Upper lobe of left lung (tissue), 6 donors: ENCODE data around the gene NPHP3. TPM values are rescaled to one million over a fixed set of nuclear protein-coding genes. Genes with fewer than 3 reads are reported as not detected.

ENCODE experiments used
- ATAC-seq, 2 donors: fragments of 200-7000 bp; cut with Tn5 transposase; one replicate each; pipeline ENCODE4 v1.9.1; 2022; ENCODE audit warnings: mild to moderate bottlenecking in 2 of 2, moderate library complexity in 2 of 2; ENCODE audit not compliant: low FRiP score in 2 of 2
- DNase-seq, 2 donors: peaks; one replicate each; pipeline ENCODE4 v3.0.0-alpha.2; 2019 to 2020
- H3K27ac ChIP-seq, 4 donors: fragments of 200-600 bp; sonication (generic); one replicate each; pipeline ENCODE4 v1.5.1; 2016 to 2019
- H3K27me3 ChIP-seq, 4 donors: fragments of 200-600 bp; sonication (generic); one replicate each; pipeline ENCODE4 v1.5.1; 2017 to 2019
- H3K36me3 ChIP-seq, 4 donors: fragments of 200-600 bp; sonication (generic); one replicate each; pipeline ENCODE4 v1.5.1; 2016 to 2019
- H3K4me1 ChIP-seq, 4 donors: fragments of 200-600 bp; sonication (generic); one replicate each; pipeline ENCODE4 v1.5.1; 2018 to 2019
- H3K4me3 ChIP-seq, 4 donors: fragments of 200-600 bp; sonication (generic); one replicate each; pipeline ENCODE4 v1.5.1; 2017 to 2019; ENCODE audit warnings: mild to moderate bottlenecking in 2 of 4, moderate library complexity in 1 of 4
- H3K9me3 ChIP-seq, 4 donors: fragments of 200-600 bp; sonication (generic); one replicate each; pipeline ENCODE4 v1.5.1; 2018 to 2019
- CTCF ChIP-seq, 6 experiments: fragments of 450-650 bp in 4 of 6; fragments of 200-600 bp in 2 of 6; sonication (generic) in 2 of 6; IDR thresholded peaks; one replicate each; pipeline ENCODE4 v1.5.1; 2016 to 2019; ENCODE audit warnings: antibody characterized with exemption in 6 of 6
- EP300 ChIP-seq, 4 donors: sonication (generic); formaldehyde crosslinking; IDR thresholded peaks; one replicate each; pipeline ENCODE4 v1.5.1; 2017; ENCODE audit warnings: antibody characterized with exemption in 4 of 4, control low read depth in 2 of 4
- POLR2A ChIP-seq, 4 donors: fragments of 450-650 bp; IDR thresholded peaks; one replicate each; pipeline ENCODE4 v1.5.1; 2016 to 2017; ENCODE audit warnings: antibody characterized with exemption in 4 of 4, mild to moderate bottlenecking in 2 of 4
- POLR2AphosphoS5 ChIP-seq, 2 donors: sonication (generic); formaldehyde crosslinking; IDR thresholded peaks; one replicate each; pipeline ENCODE4 v1.5.1; 2017; ENCODE audit warnings: antibody characterized with exemption in 2 of 2
- WGBS, 2 donors: methylation state at CpG; one replicate each; pipeline ENCODE4 v1.1.5; 2017 to 2018; 5-methylcytosine and 5-hydroxymethylcytosine counted together
- total RNA-seq, 6 donors: library from RNA; depleted of rRNA in 4 of 6; stranded (reverse); fragments of >200 nt in 4 of 6; gene quantifications; one replicate each; pipeline versions ENCODE4 v1.1.0 to v1.2.1, GENCODE V29; 2016 to 2021
- donor health status: DM: no; HTN: no; CAD: no; lungs with moderate emphysema.
- donor health status: DM: no; HTN: yes; CAD: no; lungs with severe emphysema.

Gene NPHP3
- total RNA-seq, 6 donors from 2014 or later = 21.1 to 78.6 (median 30.7) TPM

- ATAC-seq (no peak), DNase-seq (no peak)
- Histone ChIP-seq H3K4me1 (peaks cover 23 to 34% (median 27%) of the 10 kb centered on the region in 4 donors), H3K4me3 (peak overlapping the region; percentile 74 to 94 (median 78)), H3K36me3 (no peaks in the 10 kb centered on the region), H3K9me3 (no peaks in the 10 kb centered on the region), H3K27ac (peak overlapping the region; percentile 91 to 97 (median 96)), H3K27me3 (no peaks in the 10 kb centered on the region)
- 11 to 18% methylated on average over 8 of the region's 8 CpGs for WGBS, 2 donors
- TF ChIP-seq POLR2AphosphoS5 (IDR thresholded peaks at IDR 0.05) = no peak
- no peak for TF ChIP-seq CTCF (IDR thresholded peaks at IDR 0.05)
- no peak for TF ChIP-seq EP300 (IDR thresholded peaks at IDR 0.05)
- TF ChIP-seq POLR2A (IDR thresholded peaks at IDR 0.05) = no peak
Measured at GRCh38 chr3:132661101-132661500, 61.1 kb downstream of the NPHP3 start.

GRCh38 chr3:132660811-132661070 is 61.5 kb downstream of the NPHP3 start:
- Histone ChIP-seq H3K27ac (peak overlapping the region; percentile 91 to 97 (median 96)), H3K36me3 (no peaks in the 10 kb centered on the region), H3K9me3 (no peaks in the 10 kb centered on the region), H3K27me3 (no peaks in the 10 kb centered on the region), H3K4me1 (peaks cover 23 to 34% (median 27%) of the 10 kb centered on the region in 4 donors), H3K4me3 (peak overlapping the region; percentile 74 to 94 (median 78))
- 0 to 3% methylated on average over 5 of the region's 5 CpGs for WGBS, 2 donors
- ATAC-seq (peak in 1 of 2 donors; percentile 24), DNase-seq (no peak)
- TF ChIP-seq CTCF (IDR thresholded peaks at IDR 0.05) (no peak), EP300 (IDR thresholded peaks at IDR 0.05) (no peak), POLR2A (IDR thresholded peaks at IDR 0.05) (no peak), POLR2AphosphoS5 (IDR thresholded peaks at IDR 0.05) (no peak)

GRCh38 chr3:132660052-132660810 is 62.0 kb downstream of the NPHP3 start, which contains the start of gene UBA5:
Gene UBA5, plus strand, starts transcription at chr3:132660329. Its CDS starts 209 bp downstream, at chr3:132660538.
- WGBS, 2 donors = 0% methylated on average over 45 to 53 of the region's 64 CpGs
- H3K36me3 ChIP-seq = no peaks in the 10 kb centered on the region
- TF ChIP-seq POLR2AphosphoS5 (IDR thresholded peaks at IDR 0.05) (peak; percentile 6 to 22), POLR2A (IDR thresholded peaks at IDR 0.05) (peak in 2 of 4 donors; percentile 23 to 50), CTCF (IDR thresholded peaks at IDR 0.05) (no peak)
- H3K4me3 ChIP-seq = peak within 1 kb of the TSS; percentile 74 to 94 (median 78)
- H3K4me1 ChIP-seq = peaks cover 23 to 34% (median 29%) of the 10 kb centered on the region in 4 donors
- ATAC-seq (peak; percentile 90 to 91), DNase-seq (peak; percentile 67 to 91)
- H3K9me3 ChIP-seq = no peaks in the 10 kb centered on the region
- H3K27ac ChIP-seq = peak within 1 kb of the TSS; percentile 91 to 97 (median 96)
- H3K27me3 ChIP-seq = no peaks in the 10 kb centered on the region

- Histone ChIP-seq H3K4me1 (peaks cover 23 to 34% (median 30%) of the 10 kb centered on the region in 4 donors), H3K4me3 (peak within 1 kb of the TSS; percentile 74 to 94 (median 78)), H3K9me3 (no peaks in the 10 kb centered on the region), H3K36me3 (no peaks in the 10 kb centered on the region), H3K27ac (peak within 1 kb of the TSS; percentile 91 to 97 (median 96)), H3K27me3 (no peaks in the 10 kb centered on the region)
- peak in 2 of 4 donors; percentile 23 to 59 for TF ChIP-seq POLR2A (IDR thresholded peaks at IDR 0.05)
- peak in 1 of 2 donors; percentile 79 for TF ChIP-seq POLR2AphosphoS5 (IDR thresholded peaks at IDR 0.05)
- TF ChIP-seq CTCF (IDR thresholded peaks at IDR 0.05) = peak; percentile 56 to 73 (median 66)
- no peak for TF ChIP-seq EP300 (IDR thresholded peaks at IDR 0.05)
- ATAC-seq (peak; percentile 93 to 94), DNase-seq (peak; percentile 90 to 93)
- 1 to 2% methylated on average over 19 to 31 of the region's 34 CpGs for WGBS, 2 donors
Measured at GRCh38 chr3:132659365-132660051, 62.7 kb downstream of the NPHP3 start, which contains the start of gene ACAD11. Gene ACAD11, minus strand, starts transcription at chr3:132659809. Its CDS starts 58 bp downstream, at chr3:132659751.
